NCI-H510A (cell line): ENCODE measurements around the gene SYCE3.
"Not testable (repeated sequence)": the region's sequence is repeated elsewhere in the genome, so short reads cannot be mapped to it uniquely, and the experiment has no call there.

Experiments used
- DNase-seq: peaks from one replicate; lab custom pipeline; 2025; lab: John Stamatoyannopoulos, UW

Gene SYCE3

DNA sequence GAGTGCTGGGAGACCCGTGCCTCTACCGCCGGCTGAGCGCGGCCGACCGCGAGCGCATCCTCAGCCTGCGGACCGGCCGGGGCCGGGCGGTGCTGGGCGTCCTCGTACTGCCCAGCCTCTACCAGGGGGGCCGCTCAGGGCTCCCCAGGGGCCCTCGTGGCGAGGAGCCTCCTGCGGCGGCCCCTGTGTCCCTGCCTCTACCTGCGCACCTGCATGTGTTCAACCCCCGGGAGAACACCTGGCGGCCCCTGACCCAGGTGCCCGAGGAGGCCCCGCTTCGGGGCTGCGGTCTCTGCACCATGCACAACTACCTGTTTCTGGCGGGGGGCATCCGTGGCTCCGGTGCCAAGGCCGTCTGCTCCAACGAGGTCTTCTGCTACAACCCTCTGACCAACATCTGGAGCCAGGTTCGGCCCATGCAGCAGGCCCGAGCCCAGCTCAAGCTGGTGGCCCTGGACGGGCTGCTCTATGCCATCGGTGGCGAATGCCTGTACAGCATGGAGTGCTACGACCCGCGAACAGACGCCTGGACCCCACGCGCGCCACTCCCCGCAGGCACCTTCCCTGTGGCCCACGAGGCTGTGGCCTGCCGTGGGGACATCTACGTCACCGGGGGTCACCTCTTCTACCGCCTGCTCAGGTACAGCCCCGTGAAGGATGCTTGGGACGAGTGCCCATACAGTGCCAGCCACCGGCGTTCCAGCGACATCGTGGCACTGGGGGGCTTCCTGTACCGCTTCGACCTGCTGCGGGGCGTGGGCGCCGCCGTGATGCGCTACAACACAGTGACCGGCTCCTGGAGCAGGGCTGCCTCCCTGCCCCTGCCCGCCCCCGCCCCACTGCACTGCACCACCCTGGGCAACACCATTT is 13.6 kb downstream of the SYCE3 start:
- DNase-seq = no peak

DNA sequence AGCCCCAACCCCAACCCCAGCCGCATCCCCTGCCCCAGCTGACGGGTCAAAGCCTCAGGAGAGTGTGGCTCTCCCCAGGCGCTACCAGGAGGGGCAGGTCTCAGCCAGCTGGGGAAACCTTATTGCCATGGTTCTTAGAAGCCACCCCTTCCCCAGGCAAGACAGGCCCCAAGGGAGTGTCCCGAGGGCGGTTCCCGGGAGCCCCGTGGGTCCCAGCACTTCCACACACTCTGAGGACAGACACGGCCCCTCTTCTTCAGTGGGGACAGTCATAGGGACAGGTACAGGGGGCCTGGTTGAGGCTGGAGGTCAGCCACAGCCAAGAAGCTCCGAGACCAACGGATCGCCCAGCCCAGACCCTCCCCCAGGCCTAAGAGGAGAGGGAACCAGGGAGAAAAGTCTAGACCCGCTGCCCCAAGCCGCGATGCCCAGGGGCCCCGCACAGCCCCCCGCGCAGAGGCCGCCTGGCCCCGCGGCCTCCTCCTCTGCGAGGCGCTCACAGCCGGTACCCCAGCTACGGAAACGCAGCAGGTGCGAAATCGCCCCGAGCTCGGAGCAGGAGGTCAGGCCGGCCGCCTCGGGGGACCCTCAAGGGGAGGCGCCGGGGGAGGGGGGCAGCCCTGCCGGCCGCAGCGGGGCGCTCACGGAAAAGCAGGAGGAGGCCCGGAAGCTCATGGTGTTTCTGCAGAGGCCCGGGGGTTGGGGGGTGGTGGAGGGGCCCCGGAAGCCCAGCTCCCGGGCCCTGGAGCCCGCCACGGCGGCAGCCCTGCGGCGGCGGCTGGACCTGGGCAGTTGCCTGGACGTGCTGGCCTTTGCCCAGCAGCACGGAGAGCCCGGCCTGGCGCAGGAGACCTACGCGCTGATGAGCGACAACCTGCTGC is 14.4 kb downstream of the SYCE3 start:
- DNase-seq = no peak

DNA sequence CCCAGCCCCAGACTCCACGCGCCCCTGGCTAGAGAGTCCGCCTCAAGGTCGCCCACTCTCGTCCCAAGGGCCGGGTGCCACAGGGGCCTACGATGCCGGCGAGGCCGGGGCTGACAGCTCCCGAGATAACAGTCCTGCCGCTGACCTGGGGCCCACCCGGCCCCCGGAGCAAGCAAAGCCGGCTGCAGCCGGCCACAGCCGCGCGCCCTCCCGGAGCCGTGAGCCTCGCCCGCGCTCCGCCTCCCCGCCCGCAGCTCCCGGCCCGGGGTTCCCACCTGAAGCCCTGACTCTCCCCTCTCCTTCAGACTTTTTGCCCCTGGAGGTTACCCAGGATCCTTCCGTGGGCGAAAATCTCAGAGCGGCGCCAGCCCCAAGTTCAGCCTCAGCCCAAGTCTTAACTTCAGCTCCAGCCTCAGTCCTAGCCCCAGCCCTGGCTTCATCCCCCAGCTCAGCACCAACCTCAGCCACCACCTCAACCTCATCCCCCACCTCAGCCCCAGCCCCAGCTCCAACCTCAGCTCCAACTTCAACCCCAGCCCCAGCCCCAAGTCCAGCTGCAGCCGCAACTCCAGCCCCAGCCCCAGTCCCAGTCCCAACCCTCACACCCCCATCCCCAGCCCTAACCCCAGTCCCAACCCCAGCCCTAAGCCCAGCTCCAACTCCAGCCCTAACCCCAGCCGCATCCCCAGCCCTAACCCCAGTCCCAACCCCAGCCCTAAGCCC is 15.3 kb downstream of the SYCE3 start:
- DNase-seq = no peak

DNA sequence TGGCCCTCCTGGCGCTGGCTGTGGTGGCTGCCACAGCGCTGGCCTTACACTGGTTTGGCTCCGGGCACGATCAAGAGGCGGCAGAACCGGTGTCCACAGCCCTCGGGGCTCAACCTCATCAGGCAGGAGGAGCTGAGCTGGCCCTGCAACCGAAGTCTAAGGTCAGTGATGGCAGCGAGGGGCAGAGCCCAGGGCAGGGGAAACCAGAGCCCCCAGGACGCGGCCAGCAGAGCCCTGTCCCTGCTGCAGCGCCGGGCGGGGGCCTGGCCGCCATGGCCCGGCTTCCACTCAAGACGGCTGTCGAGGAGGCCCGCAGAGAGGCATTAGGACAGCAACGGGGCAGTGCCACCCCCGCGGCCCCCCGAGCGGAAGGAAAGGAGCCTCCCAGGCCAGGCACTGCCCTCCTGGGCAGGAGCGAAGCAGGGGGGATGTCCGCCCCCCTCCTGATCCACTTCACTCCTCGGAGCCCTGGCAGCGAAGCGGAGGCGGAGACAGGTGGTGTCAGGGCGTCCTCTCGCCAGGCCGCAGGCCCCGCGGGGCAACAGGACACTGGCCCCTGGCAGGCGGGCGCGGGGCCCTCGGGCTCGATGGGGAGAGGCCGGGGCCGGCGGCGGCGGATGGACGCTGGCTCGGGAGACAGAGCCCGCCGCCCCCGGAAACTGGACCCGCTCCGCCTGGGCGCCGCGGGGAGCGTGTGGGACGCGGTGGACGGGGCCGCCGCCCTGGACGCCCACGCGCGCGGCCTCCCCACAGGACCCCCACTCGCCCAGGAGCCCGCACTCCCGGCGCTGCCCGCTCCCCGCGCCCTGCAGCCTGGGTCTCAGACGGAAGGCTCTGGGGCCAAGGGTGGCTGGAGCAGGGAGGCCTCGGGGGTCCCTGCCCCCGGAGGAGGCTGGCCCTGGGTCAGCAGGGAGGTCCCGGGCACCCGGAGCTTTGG is 16.1 kb downstream of the SYCE3 start:
- DNase-seq = no peak

DNA sequence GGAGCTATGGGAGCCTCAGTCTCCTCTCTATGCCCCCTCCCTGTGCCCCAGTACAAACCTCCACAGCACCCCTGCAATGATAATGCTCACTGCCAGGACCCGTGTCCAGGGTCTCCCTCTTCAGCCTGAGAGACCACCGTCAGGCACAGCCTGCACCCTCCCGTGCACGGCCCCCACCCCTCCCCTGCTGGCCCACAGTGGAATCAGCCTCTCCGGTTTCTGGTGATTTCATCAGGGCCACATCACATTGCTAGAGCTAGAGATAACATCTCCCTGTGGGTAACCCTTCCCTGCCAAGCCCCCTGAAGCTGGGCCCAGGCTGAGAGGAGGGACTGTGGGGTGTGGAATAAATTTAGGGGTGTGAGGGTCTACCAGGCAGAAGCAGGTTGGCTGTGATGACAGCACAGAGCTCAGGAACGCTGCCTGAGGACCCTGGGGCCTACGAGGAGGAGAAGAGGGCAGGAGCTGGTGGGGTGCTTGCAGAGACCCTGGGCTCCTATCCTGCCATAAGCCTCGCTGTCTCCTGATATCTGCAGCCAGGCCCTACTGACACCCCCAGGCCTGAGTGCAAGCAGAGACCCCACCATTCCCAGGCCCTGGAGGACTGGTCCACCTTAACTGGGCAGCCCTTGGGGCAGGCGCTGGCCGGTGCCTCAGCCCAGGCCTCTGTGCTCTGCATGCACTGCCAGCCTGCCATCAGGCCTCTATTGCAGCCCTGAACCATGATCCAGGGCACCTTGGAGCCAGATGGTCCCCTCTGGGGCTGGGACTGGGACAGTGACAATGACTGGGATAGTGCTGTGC is 17.0 kb downstream of the SYCE3 start, which contains the start of gene KLHDC7B:
KLHDC7B (plus strand) TSS at position 378 of the 804 bp plus-strand sequence; CDS start at position 723, 345 bp downstream.
- DNase-seq = no peak

DNA sequence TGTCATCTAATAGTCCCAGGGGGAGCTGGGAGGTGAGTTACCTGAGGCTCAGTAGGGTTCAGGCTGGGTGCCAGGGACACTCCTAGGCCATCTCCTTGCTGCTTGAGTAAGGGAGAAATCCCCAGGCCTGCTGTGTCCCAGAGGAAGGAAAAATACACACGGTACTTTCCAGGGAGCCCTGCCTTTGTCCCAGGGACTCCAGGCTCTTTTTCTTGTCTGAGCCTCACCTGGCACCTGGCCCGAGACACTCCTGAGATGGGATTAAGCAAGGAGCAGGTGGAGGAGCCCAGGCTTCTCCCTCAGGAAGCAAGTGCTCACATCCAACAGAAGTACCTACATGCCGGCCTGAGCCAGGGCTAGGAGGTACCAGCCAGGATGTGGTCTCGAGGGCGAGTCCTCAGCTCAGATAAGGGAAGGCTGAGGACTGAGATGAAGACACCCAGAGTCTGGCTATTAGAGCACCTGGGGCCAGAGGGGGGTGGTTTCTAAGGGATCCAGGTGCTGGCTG is 17.9 kb downstream of the SYCE3 start:
- no peak for DNase-seq

DNA sequence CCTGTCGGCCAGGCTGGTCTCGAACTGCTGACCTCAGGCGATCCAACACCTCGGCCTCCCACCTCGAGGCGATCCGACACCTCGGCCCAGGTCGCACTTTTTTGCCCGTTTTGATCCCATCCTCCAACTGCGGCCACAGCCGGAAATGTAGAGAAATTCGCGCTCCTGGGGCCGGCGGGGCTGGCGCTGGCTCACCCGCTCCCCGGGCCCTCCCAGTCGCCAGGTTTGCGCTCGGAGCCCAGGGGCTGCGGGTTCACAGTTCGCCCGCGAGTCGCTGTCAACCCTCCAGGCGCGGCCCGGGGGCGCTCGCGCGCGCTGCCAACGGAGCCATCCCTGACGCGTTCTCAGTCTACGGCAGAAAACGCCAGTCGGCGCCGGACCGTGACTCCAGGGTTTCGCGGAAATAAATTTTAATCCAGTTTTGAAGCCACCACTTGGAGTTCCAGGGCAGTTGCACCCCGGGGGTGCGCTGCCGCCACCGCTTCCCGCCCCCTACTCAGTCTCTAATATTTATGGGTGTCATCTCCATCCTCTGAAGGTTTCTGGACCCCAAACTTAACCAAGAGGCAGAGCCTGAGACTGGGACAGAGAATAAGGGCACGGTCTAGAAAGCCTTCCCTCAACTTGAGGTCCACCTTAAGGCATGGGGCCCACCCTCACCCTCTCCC is 18.5 kb downstream of the SYCE3 start:
- DNase-seq = peak; percentile 52

DNA sequence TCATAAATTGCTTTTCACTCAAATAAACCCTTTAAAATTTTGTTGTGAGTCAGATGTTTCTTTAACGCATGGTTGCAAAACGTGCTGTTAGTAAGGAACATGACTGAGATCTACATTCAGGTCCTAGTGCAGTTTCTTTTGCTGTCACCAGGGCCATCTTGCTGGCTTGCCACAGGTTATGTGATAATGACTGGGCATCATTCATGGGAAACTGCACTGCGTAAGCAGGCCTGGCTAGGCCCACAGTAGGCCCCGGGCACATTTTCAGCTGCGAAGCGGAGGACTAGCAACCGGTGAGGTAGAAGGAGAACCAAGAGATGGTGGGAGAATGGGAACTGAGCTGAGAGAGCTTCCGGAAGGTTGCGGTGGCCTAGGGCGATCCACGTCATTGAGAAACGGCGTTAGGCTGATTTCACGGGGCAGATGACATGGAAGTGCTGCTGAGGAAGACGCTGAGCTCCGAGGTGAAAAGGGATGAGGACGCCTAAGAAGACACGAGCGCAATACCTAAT is 20.2 kb downstream of the SYCE3 start:
- DNase-seq = no peak

DNA sequence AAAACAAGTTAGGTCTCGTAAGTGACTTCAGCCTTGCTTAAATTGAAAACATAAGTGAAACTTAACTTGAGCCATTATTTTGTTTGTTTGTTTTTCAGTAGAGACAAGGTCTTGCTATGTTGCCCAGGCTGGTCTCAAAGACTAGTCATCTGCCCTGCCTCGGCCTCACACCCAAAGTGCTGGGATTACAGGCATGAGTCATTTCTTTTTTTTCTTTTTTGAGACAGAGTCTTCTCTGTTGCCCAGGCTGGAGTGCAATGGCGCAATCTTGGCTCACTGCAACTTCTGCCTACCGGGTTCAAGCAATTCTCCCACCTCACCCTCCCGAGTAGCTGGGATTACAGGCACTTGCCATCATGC is 21.1 kb downstream of the SYCE3 start:
- not testable (repeated sequence) for DNase-seq

DNA sequence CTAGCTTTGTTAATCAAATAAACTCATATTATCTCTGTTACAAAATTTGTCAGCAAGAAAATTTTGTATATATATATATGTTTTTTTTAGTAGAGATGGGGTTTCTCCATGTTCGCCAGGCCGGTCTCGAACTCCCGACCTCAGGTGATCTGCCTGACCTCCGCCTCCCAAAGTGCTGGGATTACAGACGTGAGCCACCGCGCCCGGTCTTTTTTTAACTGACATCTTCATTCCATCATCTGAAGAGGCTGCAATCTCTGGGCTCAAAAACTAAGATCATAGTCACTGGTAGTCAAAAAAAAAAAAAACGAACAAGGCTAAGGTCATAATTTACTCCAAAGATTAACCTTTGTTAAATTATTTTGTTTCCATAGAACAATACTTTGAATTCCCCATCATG is 22.3 kb downstream of the SYCE3 start:
- DNase-seq = no peak

DNA sequence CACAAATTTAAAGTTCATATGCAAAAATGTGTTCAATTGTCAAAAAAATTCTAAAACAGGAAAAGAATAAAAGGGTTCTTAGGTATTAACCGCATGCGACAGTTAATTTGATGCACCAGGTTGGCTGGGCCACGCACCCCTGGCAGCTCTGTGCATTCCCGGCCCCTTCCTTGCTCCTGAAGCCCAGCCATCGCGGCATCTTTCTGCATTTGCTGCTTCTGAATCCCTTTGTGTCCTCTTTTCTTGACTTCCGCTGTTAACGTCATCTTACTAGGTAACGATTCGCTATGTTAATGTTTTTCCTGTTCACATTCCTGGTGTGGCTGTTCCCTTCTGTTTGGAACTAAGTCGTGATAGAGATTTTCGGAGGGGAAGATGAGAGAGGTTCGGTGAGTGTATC is 25.0 kb downstream of the SYCE3 start:
- DNase-seq = no peak

DNA sequence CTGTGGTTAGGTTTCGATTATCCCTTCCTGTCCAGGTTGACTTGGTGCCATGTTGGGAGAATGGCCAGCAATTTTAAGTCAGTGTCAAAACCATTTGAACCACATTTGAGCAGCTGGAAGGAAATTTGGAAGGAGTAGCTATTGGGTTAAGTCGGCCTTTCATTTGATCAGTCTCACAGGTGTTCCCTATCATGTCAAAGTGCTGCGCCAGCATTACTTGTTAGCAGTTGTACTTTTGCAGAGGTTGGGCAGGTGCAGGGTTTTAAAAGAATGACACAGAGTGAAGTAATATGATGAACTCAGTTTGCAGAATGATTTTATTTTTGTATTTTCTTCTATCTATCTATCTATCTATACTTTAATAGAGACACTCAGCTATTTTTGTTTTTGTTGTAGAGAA is 26.5 kb downstream of the SYCE3 start:
- DNase-seq = no peak

DNA sequence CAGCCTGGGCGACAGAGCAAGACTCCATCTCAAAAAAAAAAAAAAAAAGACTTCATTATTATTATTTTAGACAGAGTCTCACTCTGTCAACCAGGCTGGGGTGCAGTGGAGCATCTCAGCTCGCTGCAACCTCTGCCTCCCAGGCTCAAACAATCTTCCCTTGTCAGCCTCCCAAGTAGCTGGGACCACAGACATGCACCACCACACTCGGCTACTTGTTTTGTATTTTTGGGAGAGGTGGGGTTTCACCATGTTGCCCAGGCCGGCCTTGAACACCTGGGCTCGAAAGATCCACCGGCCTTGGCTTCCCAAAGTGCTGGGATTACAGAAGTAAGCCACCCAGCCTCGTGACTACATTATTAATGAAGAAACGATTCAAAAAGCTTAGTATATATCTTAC is 27.6 kb downstream of the SYCE3 start:
- no peak for DNase-seq

DNA sequence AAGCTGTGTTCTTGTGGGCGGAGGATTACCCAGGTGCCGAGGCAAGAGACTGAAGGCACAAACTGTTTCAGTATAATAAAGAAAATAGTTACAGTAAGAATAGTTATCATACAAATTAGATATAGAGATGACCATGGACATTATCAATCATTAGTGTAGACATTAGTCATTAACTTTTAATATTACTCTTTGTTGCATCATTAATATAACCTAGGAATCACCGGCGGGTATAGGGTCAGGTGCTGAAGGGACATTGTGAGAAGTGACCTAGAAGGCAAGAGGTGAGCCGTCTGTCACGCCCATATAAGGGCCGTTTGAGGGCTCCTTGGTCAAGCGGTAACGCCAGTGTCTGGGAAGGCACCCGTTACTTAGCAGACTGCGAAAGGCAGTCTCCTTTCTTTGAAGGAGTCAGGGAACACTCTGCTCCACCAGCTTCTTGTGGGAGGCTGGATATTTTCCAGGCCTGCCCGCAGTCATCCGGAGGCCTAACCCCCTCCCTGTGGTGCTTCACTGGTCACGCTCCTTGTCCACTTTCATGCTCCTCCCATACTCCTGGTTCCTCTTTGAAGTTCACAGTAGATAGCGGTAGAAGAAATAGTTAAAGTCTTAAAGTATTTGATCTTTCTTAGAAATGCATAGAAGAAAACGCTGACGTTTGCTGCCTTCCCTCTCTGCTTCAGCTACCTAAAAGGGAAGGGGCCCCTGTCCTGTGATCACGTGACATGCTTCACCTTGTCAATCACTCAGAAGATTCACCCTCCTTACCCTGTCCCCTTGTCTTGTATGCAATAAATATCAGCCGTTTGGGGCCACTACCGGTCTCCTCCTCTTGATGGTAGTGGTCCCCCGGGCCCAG is 28.6 kb downstream of the SYCE3 start:
- DNase-seq = not testable (repeated sequence)

DNA sequence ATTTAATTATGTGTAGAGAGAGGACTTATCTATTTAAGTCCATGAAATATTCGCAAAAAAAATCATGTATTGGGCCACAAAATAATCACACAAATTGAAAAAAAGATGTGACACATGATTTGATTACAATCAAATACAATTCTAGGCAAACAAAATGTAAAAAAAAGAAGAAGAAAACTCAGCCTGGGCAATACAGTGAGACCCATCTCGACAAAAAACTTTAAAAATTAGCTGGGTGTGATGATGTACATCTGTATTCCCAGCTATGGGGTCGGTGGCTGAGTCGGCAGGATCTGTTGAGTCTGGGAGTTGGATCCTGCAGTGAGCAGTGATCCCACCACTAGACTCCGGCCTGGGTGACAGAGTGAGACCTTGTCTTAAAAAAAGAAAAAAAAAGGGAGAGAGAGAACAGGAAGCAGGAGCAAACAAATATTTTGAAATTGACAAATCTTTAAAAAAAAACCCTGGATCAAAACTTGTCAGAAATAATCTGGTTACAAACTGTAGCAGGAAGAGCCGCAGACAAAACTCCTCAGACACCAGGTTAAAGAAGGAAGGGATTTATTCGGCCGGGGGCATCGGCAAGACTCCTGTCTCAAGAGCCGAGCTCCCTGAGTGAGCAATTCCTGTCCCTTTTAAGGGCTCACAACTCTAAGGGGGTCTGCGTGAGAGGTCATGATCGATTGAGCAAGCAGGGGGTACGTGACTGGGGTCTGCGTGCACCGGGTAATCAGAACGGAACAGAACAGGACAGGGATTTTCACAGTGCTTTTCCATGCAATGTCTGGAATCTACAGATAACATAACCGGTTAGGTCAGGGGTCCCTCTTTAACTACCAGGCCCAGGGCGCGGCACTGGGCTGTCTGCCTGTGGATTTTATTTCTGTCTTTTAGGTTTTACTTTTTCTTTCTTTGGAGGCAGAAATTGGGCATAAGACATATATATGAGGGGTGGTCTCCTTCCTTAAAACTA is 29.6 kb downstream of the SYCE3 start:
- no peak for DNase-seq

DNA sequence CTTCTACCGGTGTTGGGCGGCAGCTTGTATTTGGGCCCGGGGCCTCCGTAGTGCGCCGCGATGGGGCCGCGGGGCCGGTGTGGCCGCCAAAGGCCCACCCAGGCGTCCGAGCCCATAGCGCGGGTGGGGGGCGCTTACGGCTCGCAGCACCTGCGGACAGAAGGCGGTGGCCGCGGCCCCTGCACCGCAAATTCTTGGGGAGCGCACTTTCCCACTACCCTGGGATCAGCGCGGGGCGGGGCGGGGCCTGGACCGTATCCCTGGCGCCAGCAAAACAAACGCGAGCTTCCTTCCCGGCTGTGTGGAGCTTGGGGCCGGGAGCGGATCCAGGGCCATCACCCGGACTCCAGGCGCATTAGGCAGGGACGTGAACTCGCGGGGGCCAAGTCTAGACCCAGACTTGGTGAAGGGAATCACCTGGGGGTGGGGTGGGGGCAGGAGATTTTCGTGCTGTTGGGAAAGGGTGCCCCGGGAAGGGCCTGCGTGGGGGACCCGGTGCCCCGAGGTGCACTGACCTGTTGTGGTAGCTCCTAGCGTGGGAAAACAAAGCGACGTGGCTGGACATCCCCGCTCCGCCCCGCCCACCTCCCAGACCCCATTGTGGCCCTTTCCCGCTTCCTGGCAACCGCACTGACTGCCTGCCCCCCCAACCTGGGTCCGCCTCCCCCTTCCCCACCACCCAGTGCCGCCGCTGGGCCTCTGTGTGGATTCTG is 30.6 kb downstream of the SYCE3 start:
- DNase-seq = no peak

DNA sequence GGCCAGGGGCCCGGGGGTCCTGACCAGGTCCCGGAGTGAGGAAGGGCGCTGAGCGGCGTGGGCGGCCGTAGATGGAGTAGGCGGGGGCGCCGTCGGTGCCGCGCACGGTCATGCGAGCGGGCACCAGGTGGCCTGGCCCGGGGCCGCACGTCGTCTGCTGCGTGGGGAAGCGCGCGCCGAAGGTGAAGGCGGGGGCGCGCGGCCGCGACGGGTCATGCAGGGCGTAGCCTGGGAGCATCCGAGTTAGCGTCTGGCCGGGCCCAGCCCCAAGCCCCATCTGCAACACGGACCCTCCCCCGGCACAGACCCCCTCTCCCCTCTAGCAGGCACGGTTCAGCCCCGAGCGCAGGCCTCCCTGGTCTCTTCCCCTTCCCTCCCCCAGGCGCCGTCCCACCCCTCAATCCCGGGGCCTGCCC is 31.2 kb downstream of the SYCE3 start:
- DNase-seq = no peak
